GM19463 (cell line): Measurements from ENCODE around the gene REPS1.
"Not testable (repeated sequence)": the region's sequence is repeated elsewhere in the genome, so short reads cannot be mapped to it uniquely, and the experiment has no call there.

Source experiments
- ATAC-seq: cut with Tn5 transposase; IDR thresholded peaks from one replicate; pipeline ENCODE4 v1.9.1; 2021; ENCODE audit warnings: mild to moderate bottlenecking, moderate library complexity; ENCODE audit not compliant: unreplicated experiment

The REPS1 gene, protein sequence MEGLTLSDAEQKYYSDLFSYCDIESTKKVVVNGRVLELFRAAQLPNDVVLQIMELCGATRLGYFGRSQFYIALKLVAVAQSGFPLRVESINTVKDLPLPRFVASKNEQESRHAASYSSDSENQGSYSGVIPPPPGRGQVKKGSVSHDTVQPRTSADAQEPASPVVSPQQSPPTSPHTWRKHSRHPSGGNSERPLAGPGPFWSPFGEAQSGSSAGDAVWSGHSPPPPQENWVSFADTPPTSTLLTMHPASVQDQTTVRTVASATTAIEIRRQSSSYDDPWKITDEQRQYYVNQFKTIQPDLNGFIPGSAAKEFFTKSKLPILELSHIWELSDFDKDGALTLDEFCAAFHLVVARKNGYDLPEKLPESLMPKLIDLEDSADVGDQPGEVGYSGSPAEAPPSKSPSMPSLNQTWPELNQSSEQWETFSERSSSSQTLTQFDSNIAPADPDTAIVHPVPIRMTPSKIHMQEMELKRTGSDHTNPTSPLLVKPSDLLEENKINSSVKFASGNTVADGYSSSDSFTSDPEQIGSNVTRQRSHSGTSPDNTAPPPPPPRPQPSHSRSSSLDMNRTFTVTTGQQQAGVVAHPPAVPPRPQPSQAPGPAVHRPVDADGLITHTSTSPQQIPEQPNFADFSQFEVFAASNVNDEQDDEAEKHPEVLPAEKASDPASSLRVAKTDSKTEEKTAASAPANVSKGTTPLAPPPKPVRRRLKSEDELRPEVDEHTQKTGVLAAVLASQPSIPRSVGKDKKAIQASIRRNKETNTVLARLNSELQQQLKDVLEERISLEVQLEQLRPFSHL

DNA sequence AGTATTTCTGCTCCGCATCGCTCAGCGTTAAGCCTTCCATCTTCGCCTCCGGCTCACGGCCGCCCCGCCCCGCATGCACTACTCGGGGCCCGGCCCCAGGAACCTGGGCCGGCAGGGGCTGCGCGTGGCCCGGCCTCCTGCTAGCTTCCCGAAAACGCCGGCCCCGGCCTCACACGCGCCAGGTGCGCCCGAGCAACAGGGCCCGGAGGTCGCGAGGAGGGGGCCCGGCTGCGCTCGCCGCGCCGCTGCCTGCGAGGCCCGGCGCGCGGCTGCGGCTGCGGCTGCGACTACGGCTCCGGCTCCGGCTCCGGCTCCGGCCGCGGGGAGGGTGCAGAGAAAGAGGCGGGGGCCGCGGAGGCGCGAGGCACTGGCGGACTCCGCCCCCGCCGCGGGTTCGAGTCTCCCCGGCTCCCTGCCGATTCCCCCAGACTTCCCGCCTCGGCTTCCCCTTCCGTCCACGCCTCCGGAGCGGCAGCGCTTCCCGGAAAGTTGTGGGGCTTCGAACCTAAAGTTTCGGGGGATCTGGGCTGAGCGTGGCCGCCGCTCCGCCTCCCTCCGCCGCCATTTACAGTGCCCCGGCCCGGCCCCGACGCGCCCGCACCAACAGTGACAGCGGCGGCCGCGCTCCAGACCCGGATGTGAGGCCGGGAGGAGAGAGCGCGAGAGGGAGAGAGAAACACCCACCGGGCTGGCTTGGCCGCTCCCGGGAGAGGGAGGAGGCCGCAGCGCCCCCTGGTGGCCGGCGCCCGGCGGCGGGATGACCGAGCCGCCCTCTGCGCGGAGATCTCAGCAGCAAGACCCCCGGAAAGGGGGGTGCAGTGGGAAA, at the start of gene REPS1:
REPS1 (minus strand) TSS at position 611 of the 826 bp plus-strand sequence; CDS start at position 40, 571 bp downstream.
- ATAC-seq = peak; percentile 90

DNA sequence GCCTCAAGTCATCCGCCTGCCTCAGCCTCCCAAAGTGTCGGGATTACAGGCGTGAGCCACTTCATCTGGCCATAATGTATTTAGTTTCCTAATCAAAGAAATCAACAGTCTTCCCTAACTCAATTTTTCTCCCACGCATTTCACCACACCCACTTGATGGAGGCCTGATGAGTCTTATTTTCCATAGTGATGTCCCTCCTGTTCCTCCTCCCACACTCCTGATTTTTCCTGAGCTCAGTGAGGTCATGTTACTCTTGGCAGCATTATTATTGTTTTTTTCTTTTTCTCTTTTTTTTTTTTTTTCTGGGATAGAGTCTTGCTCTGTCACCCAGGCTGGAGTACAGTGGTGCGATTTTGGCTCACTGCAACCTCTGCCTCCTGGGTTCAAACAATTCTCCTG, 49.4 kb upstream of the REPS1 start:
- ATAC-seq = no peak

DNA sequence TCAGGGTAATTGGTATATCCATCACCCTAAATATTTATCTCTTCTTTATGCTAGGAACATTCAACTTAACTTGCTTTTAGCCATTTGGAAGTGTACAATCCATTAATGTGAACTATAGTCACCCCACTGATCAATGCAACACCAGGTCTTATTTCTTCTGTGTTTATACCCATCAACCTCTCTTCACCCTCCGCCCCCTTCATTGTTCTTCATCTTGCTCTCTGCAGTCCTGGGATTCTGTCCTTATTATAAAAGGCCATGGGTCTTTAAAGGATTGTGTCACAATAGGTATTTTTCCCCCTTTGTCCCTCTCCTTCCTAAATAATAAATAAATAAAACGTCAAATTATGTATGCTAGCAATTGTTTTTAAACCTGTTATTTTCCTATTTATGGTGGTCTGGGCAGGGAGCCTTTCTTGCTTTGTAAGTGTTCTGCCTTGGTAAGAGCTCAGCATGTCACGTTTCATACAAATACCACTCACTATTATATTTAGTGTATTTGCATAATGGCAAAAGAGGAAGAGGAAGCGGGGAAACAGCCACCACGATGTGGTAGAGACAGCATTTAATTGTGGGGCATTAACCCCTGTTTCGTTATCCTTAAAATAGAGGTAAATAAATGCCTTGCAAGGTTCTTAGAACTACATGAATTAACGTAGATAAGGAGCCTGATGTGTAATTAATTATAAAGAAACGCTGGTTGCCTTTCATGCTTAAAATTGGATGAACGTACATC, 42.3 kb upstream of the REPS1 start:
- ATAC-seq = peak; percentile 31

DNA sequence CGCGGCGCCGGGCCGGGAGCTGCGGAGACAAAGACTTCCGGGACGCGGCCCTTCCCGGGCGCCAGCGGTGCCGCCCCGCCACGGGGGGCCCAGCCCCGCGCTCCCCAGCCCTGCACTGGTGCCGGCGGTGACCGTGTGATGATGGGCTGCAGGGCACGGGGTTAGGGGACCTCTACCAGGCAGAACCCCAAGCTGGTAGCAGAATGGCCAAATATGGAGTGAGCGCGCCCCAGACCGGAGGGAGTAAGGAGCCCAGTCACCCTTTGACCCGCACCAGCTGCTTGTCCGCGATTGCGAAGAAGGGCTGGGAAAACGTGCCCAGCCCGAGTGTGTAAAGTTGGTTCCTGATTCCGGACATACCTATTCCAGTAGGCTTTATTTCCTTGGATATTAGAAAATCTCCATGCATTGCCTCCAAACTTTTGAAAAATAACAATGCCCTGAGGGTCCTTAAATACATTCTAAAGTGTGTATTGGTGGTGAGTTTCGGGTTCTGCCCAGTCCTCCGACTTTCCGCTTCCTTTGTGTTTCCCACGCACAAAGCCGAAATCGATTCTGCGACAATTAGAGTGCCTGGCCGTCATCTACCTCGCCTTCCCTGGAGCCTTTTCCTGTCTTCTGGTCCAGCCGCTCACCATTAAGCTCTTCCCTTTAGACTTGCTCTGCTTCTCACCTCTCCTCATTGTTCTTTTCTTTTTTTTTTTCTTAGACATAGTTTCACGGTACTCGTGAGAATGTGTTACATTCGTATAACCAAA, 41.6 kb upstream of the REPS1 start:
- ATAC-seq = peak; percentile 36

DNA sequence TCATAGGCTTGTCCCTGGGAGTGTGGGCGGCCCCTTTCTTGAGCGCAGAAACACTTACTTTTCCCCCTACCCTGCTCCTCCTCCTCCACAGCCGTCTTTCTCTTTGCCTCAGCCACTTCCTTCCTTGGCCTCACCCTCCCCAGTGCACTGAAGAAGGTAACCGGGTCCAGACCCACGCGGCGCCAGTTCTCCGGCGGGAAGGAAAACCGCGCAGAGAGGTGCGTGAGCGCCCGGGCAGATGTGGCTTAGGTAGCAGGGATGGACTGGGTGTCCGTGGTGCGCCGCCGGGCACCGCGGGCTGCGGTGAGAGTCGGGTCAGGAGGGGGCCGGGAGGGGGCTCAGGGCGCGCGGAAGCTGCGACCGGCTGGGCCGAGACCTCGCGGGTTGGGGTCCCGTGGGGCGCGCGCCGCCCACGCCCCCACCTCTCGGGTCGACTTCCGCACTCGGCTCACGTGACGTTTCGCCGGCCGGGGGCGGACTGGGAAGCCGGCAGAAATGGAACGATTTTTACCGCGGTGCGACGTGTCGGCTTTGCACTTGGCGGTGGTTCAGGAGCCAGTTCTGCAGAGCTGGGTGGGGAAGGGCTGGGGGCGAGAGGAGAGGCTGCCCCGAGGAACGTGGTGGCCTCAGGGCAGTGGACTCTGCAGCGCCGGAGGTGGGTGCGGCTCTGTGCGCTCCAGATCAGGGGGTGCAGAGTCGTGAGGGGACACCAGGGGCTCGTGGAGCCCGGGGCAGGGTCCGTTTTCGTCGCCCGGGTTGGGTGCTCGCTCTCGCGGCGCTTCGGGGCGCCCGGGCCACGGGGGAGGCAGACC, 40.8 kb upstream of the REPS1 start, which contains the start of gene ABRACL:
ABRACL (plus strand) TSS at position 88 of the 812 bp plus-strand sequence. CDS start 5,416 bp downstream, outside the sequence.
- peak; percentile 67 for ATAC-seq

DNA sequence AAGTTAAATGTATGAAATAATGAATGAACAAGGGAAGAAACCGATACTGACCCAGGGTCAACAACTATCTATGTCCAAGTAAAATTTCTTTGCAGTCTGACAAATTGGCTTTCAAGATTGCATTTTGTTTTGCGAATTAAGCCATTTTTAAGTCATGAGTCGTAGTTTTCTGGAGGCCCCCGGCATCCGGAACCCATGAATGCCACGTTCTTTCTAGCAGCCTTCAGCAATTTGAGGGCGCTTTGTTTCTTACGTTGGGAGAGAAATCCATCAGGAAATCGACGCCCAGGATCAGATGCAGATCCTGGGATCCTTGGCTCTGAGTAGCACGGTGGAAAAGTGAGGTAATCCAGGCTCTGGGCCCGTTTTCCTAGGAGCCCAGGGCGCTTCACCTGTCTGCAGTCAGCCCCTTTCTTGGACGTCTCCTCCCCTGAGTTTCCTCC, 40.2 kb upstream of the REPS1 start:
- peak; percentile 1 for ATAC-seq

DNA sequence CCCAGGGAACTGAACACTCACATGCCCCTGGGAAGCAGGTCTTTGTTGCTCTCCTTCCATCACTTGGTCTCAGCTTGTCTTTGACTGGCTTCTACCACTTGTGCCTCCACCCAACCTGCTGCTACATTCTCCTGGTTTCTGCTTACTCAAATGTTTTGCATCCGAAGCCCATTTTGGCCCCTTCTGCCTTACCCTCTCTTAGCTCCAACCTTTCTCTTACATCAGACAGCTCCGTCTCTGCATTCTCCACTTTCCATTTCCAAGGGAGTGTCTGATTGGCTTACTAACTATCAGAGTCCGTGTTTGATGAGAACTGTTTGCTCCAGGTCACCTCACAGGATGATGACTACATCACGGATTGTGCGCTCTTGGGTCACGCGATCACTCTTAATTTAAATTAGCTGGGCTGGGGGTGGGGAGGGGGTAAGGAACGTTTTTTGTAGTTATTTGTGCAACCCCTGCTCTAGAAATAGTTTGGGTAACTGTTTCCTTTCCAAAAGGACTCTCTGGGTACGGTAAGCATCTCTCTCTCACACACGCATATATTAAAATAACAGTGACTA, 39.6 kb upstream of the REPS1 start:
- no peak for ATAC-seq

DNA sequence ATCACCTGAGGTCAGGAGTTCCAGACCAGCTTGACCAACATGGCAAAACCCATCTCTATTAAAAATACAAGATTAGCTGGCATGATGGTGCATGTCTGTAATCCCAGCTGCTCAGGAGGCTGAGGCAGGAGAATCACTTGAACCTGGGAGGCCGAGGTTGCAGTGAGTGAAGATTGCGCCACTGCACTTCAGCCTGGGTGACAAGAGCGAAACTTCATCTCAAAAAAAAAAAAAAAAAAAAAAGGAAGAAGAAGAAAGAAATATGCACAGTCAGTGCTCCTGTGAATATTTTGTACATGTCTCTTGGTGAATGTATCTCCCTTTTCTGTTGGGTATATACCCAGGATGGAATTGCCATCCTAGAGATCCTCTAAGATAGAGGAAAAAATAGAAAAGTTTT, 37.4 kb upstream of the REPS1 start:
- ATAC-seq = not testable (repeated sequence)

DNA sequence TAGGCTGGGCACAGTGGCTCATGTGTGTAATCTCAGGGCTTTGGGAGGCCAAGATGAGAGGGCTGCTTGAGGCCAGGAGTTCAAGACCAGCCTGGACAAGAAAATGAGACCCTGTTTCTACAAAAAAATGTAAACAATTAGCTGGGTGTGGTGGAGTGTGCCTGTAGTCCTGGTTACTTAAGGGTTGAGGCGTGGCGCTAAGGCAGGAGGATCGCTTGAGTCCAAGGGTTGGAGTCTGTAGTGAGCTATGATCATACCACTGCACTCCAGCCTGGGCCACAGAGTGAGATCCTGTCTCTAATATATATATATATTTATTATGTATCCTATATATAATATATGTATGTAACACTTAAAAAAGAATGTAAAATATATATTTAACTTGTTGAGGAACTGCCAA, 32.6 kb upstream of the REPS1 start:
- ATAC-seq = no peak

DNA sequence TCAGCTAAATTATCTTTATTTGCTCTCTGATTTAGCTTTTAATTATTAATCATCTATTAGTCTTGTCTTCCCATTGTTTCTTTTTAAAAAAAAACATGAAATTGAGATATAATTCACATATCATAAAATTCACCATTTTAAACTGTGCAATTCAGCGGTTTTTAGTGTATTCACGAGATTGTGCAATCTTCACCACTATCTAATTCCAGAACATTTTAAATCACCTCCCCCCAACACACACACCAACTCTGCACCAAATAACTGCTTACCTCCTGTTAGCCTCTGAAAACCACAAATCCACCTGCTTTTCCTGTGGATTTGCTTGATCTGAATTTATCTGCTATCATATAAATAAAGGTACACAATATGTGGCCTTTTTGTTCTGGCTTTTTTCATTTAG, 31.7 kb upstream of the REPS1 start:
- ATAC-seq = no peak

DNA sequence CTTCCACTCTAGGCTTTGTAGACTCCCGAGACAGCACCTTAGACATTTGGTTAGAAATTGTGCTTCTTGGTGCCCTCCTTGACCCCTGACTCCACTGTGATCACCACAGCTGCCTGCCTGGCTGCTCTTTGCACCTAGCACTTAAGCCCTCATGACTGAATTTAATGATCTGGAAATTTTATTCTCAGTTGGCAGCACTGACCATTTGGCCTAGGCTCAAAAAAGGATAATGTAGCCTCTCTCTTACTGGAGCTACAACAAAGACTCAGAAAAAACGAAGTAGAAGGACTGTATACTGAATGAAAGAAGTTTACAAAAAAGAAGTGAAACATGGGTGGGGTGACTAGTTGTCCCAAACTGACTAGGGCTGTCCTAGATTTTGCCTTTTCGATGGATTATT, 29.2 kb upstream of the REPS1 start:
- ATAC-seq = no peak

DNA sequence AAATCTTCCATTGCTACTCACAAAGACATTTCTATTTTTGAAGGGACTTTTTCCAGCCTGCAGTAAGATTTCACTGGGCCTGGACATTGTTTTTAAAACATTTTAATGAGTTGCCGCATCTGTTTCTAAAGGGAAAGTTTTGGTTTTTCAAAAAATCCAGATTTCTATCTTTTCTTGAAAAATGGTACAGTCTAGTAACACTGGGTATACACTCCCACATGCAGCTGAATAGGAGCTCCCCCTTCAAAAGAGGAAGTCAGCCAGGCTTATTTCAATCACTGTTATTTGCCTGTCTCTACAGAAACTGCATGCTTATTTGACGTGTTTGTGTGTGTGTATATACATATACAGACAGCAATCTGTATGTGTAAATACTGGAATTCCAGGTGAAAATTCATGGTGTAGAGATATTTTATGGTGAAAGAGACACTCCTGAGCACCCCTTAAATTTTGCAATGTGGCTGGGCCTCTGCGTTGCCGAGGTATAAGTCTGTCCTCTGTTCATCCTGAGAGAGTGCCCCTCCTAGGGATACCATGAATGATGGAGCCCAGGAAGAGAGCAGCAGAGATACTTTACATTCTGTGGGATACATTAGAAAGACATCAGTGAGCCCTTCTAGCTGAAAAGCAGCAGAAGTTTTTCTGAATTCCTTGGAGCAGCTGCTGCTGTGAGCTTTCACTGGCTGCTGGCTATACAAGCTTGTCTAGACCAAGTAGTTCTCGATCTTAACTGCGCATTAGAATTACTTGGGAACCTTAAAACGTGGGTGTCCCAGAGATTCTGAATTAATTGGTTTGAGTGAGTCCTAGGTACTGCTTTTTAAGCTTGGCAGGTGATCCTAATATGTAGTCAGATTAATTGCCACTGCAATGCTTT, 28.5 kb upstream of the REPS1 start:
- peak; percentile 94 for ATAC-seq

DNA sequence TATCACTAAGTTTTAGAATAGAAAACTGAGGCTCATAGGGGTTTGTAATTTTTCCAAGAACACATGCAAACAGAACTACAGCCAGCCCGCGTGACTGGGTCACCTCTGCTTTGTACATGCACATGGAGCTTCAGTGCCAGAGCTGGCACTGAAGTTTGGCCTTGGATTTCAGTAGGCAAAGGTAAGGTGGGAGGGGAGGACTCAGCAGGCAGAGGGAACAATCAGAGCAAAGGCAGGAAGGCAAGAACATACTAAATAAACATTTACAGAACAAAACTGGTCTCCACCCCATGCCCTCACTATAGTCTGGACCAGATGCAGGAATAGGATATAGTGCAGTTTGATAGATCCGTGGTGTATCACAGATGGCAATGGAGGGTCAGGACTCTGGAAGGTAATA, 26.9 kb upstream of the REPS1 start:
- ATAC-seq = no peak

DNA sequence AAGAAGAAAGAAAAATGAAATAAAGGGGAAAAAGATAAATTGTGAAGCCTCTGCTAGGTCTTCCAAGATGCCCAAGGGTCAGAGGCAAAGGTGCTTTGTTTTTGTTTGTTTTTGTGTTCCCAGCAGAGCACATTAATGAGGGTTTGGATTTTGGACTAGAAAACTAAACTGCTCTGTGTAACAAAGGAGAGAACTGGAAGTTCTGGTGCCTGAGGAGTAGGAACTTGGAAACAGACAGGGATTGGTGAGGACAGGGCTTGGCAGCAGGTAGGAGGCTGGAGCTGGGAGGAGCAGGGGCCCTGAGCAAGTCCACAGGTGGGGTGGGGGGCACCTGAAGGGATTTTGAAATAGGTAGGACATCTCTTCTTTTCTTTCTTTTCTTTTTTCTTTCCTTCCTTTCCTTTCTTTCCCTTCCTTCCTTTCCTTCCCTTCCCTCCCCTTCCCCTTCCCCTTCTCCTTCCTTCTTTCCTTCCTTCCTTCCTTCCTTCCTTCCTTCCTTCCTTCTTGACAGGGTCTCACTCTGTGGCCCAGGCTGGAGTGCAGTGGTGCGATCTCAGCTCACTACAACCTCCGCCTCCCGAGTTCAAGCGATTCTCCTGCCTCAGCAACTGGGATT, 25.2 kb upstream of the REPS1 start:
- ATAC-seq = no peak

DNA sequence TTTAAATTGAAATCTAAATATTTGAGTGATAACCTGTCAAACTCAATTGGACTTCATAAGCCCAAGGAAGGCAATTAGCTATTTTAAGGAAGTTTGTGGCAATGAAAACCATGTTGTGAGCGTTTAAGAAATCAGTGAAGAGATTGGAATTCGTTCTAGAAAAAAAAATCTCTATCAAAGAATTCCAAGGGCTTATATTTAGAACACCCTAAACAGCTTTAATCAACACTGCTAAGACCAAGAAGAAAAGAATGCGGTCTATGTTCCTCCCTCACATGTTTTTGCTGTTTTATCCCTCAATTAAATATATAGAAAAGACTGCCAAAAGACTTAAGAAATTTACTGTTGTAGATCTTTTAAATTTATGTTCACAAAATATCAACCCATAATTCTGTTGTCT, 23.9 kb upstream of the REPS1 start:
- ATAC-seq = no peak

DNA sequence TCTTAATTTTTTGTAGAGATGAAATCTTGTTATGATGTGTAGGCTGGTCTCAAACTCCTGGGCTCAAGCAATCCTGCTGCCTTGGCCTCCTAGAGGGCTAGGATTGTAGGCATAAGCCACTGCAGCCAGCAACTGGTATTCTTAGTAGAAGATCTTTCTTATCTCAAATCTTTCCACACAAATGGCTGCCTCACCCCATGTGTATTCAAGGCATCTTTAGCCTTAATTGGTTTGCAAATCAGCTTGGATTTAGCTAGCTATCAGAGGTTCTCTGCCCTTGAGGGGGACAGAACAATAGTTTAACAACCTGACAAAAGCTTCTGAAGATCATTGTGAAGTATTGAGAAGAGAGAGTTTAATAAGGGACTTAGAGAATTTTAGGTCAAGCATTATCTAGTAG, 22.6 kb upstream of the REPS1 start:
- no peak for ATAC-seq

DNA sequence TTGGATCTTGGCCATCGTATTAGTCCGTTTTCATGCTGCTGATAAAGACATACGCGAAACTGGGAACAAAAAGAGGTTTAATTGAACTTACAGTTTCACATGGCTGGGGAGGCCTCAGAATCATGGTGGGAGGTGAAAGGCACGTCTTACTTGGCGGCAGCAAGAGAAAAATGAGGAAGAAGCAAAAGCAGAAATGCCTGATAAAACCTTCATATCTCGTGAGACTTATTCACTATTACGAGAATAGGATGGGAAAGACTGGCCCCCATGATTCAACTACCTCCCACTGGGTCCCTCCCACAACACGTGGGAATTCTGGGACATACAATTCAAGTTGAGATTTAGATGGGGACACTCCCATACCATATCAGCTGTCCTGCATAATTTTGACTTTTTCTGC, 20.1 kb upstream of the REPS1 start:
- no peak for ATAC-seq
